Choroid plexus epithelial cell (primary cell): Measurements from ENCODE around the gene DPP9.
A peak's percentile ranks its signal among the peaks of the same experiment; 100 is the strongest.

Source experiments
- DNase-seq: peaks from one replicate; pipeline ENCODE4 v3.0.0-alpha.2; 2010; ENCODE audit warnings: low read depth
- H3K4me3 ChIP-seq: 2 replicates; pipeline ENCODE4 v1.5.1; 2011; ENCODE audit warnings: low read depth, mild to moderate bottlenecking, control low read depth, low read length, moderate library complexity
- CTCF ChIP-seq: conservative IDR thresholded peaks from 2 replicates; pipeline ENCODE4 v1.5.1; 2011; ENCODE audit warnings: low read depth, mild to moderate bottlenecking, control low read depth, inconsistent platforms, low read length, moderate library complexity

Gene DPP9

GRCh38 chr19:4694211-4694987, 29.2 kb downstream of the DPP9 start:
- DNase-seq, result peak; percentile 97
- TF ChIP-seq CTCF, result no peak
- H3K4me3 ChIP-seq, result no peak overlapping the region

DNA sequence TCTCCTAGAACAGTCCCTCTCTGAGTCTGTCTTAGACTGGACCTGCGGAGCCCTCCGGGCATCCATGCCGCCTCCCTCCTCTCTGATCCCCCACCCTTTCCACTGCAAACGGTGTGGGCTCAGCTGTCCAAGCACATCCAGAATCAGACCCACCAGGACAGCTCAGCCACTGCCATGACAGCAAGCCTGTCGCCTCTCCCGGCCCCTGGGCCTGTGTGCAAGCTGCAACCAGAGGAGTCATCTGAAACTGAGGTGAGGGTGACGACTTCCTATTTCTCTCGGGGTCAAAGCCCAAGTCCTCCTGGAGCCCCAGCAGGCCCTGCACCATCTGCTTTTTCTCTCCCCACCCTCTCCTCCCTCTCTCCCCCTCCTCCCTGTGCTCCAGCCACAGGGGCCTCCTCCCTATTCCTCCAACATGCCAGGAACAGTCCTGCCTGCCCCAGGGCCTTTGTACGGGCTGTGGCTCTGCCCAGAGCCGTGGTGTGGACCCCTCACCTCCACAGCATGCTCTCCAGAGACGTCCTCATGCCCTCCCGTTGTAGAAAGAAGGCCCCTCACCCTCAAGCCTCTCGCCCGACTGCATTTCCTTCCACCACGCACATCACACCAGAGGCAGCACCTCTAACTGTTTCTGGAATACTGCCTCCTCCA, 30.0 kb downstream of the DPP9 start:
- DNase-seq, result no peak
- no peak overlapping the region for H3K4me3 ChIP-seq
- TF ChIP-seq CTCF, result no peak

DNA sequence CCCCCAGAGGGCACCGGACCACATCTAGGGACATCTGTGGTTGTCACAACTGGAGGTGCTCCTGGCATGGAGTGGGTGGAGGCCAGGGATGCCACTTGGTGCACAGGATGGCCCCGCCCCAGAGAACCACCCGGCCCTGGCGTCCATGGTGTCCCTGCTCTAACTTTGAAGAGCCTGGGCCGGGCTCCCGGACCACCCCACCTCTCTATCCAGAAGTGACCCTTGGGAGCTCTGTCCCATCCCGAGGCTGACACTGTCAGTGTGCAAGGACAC, 30.6 kb downstream of the DPP9 start:
- DNase-seq, result no peak
- no peak for TF ChIP-seq CTCF
- H3K4me3 ChIP-seq, result no peak overlapping the region

DNA sequence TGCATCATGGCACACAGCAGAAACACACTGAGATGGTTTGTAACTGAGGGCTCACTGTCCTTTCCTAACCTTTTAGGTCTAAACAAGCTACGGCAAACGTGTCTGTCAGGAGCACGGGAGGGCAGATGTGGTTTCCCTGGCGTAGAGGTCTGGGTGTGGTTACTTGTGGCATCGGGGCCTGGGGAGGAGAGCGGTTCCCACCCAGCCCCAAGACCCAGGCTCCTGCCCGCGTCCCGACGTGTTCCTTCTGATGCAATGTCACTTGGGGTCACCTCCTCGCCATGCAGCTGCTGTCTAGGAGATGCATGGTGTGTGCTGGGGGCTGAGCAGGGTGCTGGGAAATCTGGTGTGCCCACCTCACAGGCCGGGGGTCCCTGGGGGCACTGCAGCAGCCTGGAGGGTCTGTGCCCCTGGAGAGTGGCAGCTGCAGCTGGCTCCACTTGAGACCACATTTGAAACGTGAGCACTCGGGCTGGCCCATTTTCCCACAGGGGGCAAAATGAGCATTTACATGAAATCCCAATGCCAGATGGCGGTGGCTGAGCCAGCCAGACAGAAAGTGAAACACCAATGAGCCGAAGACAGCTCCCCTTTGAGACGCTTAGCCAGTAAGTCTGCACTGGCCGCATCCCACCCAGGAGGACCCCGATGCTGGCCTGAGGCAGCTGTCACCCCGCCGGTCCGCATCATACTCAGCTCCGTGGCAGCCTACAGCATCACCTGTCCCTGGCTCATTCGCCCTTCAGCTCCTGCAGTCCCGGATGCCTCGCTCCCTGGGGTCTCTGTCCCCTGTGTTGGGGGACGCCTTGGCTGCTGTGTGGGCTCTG, 31.2 kb downstream of the DPP9 start:
- no peak overlapping the region for H3K4me3 ChIP-seq
- no peak for TF ChIP-seq CTCF
- DNase-seq, result no peak

GRCh38 chr19:4691373-4691772, 32.3 kb downstream of the DPP9 start:
- TF ChIP-seq CTCF, result no peak
- H3K4me3 ChIP-seq, result no peak overlapping the region
- no peak for DNase-seq

GRCh38 chr19:4690361-4690760, 33.3 kb downstream of the DPP9 start:
- H3K4me3 ChIP-seq, result no peak overlapping the region
- no peak for DNase-seq
- TF ChIP-seq CTCF, result peak; percentile 33
